H1 (cell line): ENCODE results near the gene TMPRSS9. TPM values are rescaled to one million over a fixed set of nuclear protein-coding genes. Genes with fewer than 3 reads are reported as not detected.

ENCODE experiments used
- CTCF ChIA-PET: fragments of 300-600 bp; sonication (Branson Sonifier 250); formaldehyde crosslinking; loops from one replicate; lab custom pipeline; 2021; ENCODE audit not compliant: partially characterized antibody; lab: Charles Lee
- POLR2A ChIA-PET: fragments of 300-600 bp; sonication (Branson Sonifier 250); formaldehyde crosslinking; loops from one replicate; lab custom pipeline; 2021; ENCODE audit warnings: inconsistent platforms; ENCODE audit not compliant: partially characterized antibody; lab: Charles Lee
- DNase-seq, 2 experiments: peaks; one replicate each; pipeline versions ENCODE4 v3.0.0 to v3.0.0-alpha.2; 2010 to 2022; ENCODE audit warnings: low spot score in 2 of 2, low read depth in 1 of 2, mixed read lengths in 1 of 2
- FAIRE-seq: peaks from 2 replicates; lab custom pipeline; 2011; peaks lifted over from hg19 to GRCh38; lab: Jason Lieb, UNC
- H2AFZ ChIP-seq: 2 replicates; pipeline ENCODE4 v1.8.1; 2012; ENCODE audit warnings: low read length, inconsistent platforms
- H2AK5ac ChIP-seq: 2 replicates; pipeline ENCODE4 v1.6.1; 2013; ENCODE audit warnings: low read depth, low read length
- H2BK120ac ChIP-seq: replicated peaks from 2 replicates; pipeline ENCODE3; 2013; ENCODE audit warnings: low read depth, low read length, inconsistent platforms
- H2BK12ac ChIP-seq: 2 replicates; pipeline ENCODE4 v1.6.1; 2013; ENCODE audit warnings: low read depth, low read length
- H2BK15ac ChIP-seq: 2 replicates; pipeline ENCODE4 v1.6.1; 2013; ENCODE audit warnings: low read length
- H2BK20ac ChIP-seq: 2 replicates; pipeline ENCODE4 v1.6.1; 2013; ENCODE audit warnings: low read length
- H2BK5ac ChIP-seq: 2 replicates; pipeline ENCODE4 v1.6.1; 2013; ENCODE audit warnings: low read depth, low read length
- H3K14ac ChIP-seq: 2 replicates; pipeline ENCODE4 v1.6.1; 2013; ENCODE audit warnings: inconsistent platforms; ENCODE audit not compliant: insufficient read length
- H3K18ac ChIP-seq: 2 replicates; pipeline ENCODE4 v1.6.1; 2013; ENCODE audit warnings: low read length; ENCODE audit errors: extremely low read depth
- H3K23ac ChIP-seq: 2 replicates; pipeline ENCODE4 v1.6.1; 2013; ENCODE audit warnings: inconsistent platforms; ENCODE audit not compliant: insufficient read length
- H3K23me2 ChIP-seq: 2 replicates; pipeline ENCODE4 v1.6.1; 2013; ENCODE audit warnings: low read depth, low read length
- H3K27ac ChIP-seq: 2 replicates; pipeline ENCODE4 v1.6.1; 2011; ENCODE audit warnings: low read depth, low read length, inconsistent platforms
- H3K27me3 ChIP-seq, 4 experiments: replicated peaks in 1 of 4; 1 replicate in 1 of 4; 2 replicates in 3 of 4; pipeline versions ENCODE4 v1.6.1 to v1.8.1; 2011 to 2013; ENCODE audit warnings: low read length in 3 of 4, mild to moderate bottlenecking in 3 of 4, inconsistent platforms in 2 of 4, mixed read lengths in 2 of 4, moderate library complexity in 1 of 4; ENCODE audit not compliant: control insufficient read depth in 3 of 4, insufficient read depth in 3 of 4; ENCODE audit errors: extremely low read depth in 1 of 4
- H3K36me3 ChIP-seq, 4 experiments: 2 replicates each; pipeline versions ENCODE4 v1.6.1 to v1.8.1; 2011 to 2013; ENCODE audit warnings: mild to moderate bottlenecking in 4 of 4, low read length in 3 of 4, moderate library complexity in 2 of 4, control low read depth in 1 of 4, inconsistent platforms in 1 of 4; ENCODE audit not compliant: insufficient read depth in 4 of 4, control insufficient read depth in 2 of 4
- H3K4ac ChIP-seq: replicated peaks from 2 replicates; pipeline ENCODE3; 2013; ENCODE audit warnings: low read length, low read depth, mixed read lengths, inconsistent platforms; ENCODE audit not compliant: insufficient read length
- H3K4me1 ChIP-seq, 4 experiments: replicated peaks in 1 of 4; 1 replicate in 1 of 4; 2 replicates in 3 of 4; pipeline versions ENCODE4 v1.6.1 to v1.8.1; 2011 to 2013; ENCODE audit warnings: low read length in 3 of 4, inconsistent platforms in 2 of 4, mixed read lengths in 1 of 4; ENCODE audit not compliant: insufficient read depth in 4 of 4, control insufficient read depth in 3 of 4
- H3K4me2 ChIP-seq, 2 experiments: 2 replicates each; pipeline versions ENCODE4 v1.6.1 to v1.8.1; 2011 to 2013; ENCODE audit warnings: low read depth in 2 of 2, low read length in 2 of 2, control low read depth in 1 of 2, inconsistent platforms in 1 of 2, mild to moderate bottlenecking in 1 of 2; ENCODE audit not compliant: insufficient read depth in 1 of 2
- H3K4me3 ChIP-seq, 4 experiments: fragments of 200-600, 300-600 bp in 1 of 4; sonication (generic), shearing (Covaris generic), sonication (Bioruptor Twin) in 1 of 4; 2 replicates each; pipeline versions ENCODE4 v1.5.1 to v1.8.1; 2011 to 2016; ENCODE audit warnings: low read length in 4 of 4, low read depth in 3 of 4, control low read depth in 2 of 4, inconsistent platforms in 2 of 4, mild to moderate bottlenecking in 2 of 4, mixed read lengths in 1 of 4, moderate library complexity in 1 of 4; ENCODE audit not compliant: insufficient read depth in 2 of 4; ENCODE audit errors: extremely low read depth in 1 of 4
- H3K56ac ChIP-seq: replicated peaks from 2 replicates; pipeline ENCODE3; 2013; ENCODE audit warnings: low read depth, mild to moderate bottlenecking, mixed read lengths, low read length, inconsistent platforms; ENCODE audit not compliant: insufficient read length
- H3K79me1 ChIP-seq: 2 replicates; pipeline ENCODE4 v1.6.1; 2013; ENCODE audit warnings: low read depth, low read length, control low read depth
- H3K79me2 ChIP-seq, 2 experiments: 2 replicates each; pipeline versions ENCODE4 v1.6.1 to v1.8.1; 2012 to 2013; ENCODE audit warnings: low read length in 2 of 2, mild to moderate bottlenecking in 2 of 2, inconsistent platforms in 1 of 2; ENCODE audit not compliant: insufficient read depth in 2 of 2, control insufficient read depth in 1 of 2
- H3K9ac ChIP-seq, 4 experiments: replicated peaks in 1 of 4; 1 replicate in 1 of 4; 2 replicates in 3 of 4; pipeline versions ENCODE4 v1.6.1 to v1.8.1; 2011 to 2013; ENCODE audit warnings: low read depth in 3 of 4, low read length in 3 of 4, control low read depth in 2 of 4, mild to moderate bottlenecking in 2 of 4, moderate library complexity in 2 of 4, inconsistent platforms in 1 of 4; ENCODE audit errors: extremely low read depth in 1 of 4
- H3K9me3 ChIP-seq, 2 experiments: 2 replicates each; pipeline versions ENCODE4 v1.6.1 to v1.8.1; 2012 to 2013; ENCODE audit warnings: mild to moderate bottlenecking in 2 of 2, moderate library complexity in 2 of 2, control low read depth in 1 of 2, inconsistent platforms in 1 of 2, low read depth in 1 of 2, low read length in 1 of 2, mixed read lengths in 1 of 2; ENCODE audit not compliant: insufficient read depth in 2 of 2
- H4K20me1 ChIP-seq, 2 experiments: replicated peaks in 1 of 2; 2 replicates each; pipeline versions ENCODE3 to v1.8.1; 2011 to 2013; ENCODE audit warnings: inconsistent platforms in 2 of 2, low read length in 2 of 2, mild to moderate bottlenecking in 1 of 2; ENCODE audit not compliant: insufficient read depth in 2 of 2, control insufficient read depth in 1 of 2
- H4K5ac ChIP-seq: 2 replicates; pipeline ENCODE4 v1.6.1; 2013; ENCODE audit warnings: low read length, low read depth, mixed read lengths, inconsistent platforms; ENCODE audit not compliant: insufficient read length
- H4K8ac ChIP-seq: 2 replicates; pipeline ENCODE4 v1.8.0; 2013; ENCODE audit warnings: mild to moderate bottlenecking, moderate library complexity, low read length, inconsistent platforms; ENCODE audit not compliant: insufficient read depth; ENCODE audit errors: extremely low read depth
- H4K91ac ChIP-seq: replicated peaks from 2 replicates; pipeline ENCODE3; 2013; ENCODE audit warnings: low read length, mixed read lengths, inconsistent platforms; ENCODE audit not compliant: insufficient read length
- CREB1 ChIP-seq: IDR thresholded peaks from 2 replicates; pipeline ENCODE4 v1.6.1; 2012; ENCODE audit warnings: inconsistent platforms
- CTBP2 ChIP-seq: IDR thresholded peaks from 2 replicates; pipeline ENCODE4 v1.7.0; 2011; ENCODE audit warnings: borderline replicate concordance, mild to moderate bottlenecking, moderate library complexity, mixed read lengths, low read length; ENCODE audit not compliant: insufficient read depth, insufficient read length
- EZH2 ChIP-seq: fragments of 200-600 bp; sonication (generic); IDR thresholded peaks from 2 replicates; pipeline ENCODE4 v1.7.1; 2012; ENCODE audit warnings: low read depth, mild to moderate bottlenecking, moderate library complexity, low read length, inconsistent platforms; ENCODE audit not compliant: severe bottlenecking
- NRF1 ChIP-seq: IDR thresholded peaks from 2 replicates; pipeline ENCODE4 v1.6.1; 2011; ENCODE audit warnings: mild to moderate bottlenecking, low read depth, low read length, improper control_type of control experiment
- SP1 ChIP-seq: IDR thresholded peaks from 2 replicates; pipeline ENCODE4 v1.6.1; 2011; ENCODE audit warnings: low read depth, low read length
- WGBS, 2 experiments: shearing (Covaris generic) in 1 of 2; methylation state at CpG; one replicate each; pipeline versions ENCODE4 v1.1.6 to v1.1.7; 2013 to 2015; ENCODE audit warnings: low lambda C conversion rate in 2 of 2, mixed read lengths in 2 of 2, inconsistent platforms in 1 of 2, low coverage in 1 of 2, missing lambda C conversion rate in 1 of 2; ENCODE audit not compliant: insufficient replicate concordance in 2 of 2, insufficient coverage in 1 of 2, insufficient read length in 1 of 2; ENCODE audit errors: extremely low coverage in 1 of 2, missing lambda C conversion rate in 1 of 2; 5-methylcytosine and 5-hydroxymethylcytosine counted together
- polyA plus RNA-seq, 7 experiments: library from polyadenylated mRNA; depleted of rRNA in 3 of 7; stranded (reverse) in 5 of 7; unstranded in 2 of 7; fragments of >200 nt in 5 of 7; fragments of 200-250 nt in 2 of 7; gene quantifications; 1 replicate in 5 of 7; 2 replicates in 1 of 7; 4 replicates in 1 of 7; pipeline versions ENCODE4 v1.2.1 to v1.2.3, GENCODE V29; 2011 to 2013; ENCODE audit warnings: missing spikeins in 2 of 7, mixed read lengths in 2 of 7
- total RNA-seq: library from RNA; stranded (reverse); fragmentation: NEBNext Ultra II Directional; extraction: Animal tissue kit (Norgen Biotek cat#: 25700); gene quantifications from 2 replicates; pipeline ENCODE4 v1.2.1, GENCODE V29; 2021

Gene TMPRSS9
- total and polyA plus RNA-seq, 2 of the 8 experiments (the other 6 are each of a cell fraction or from before 2014, with no cell fraction given), result 0.15 to 0.19 TPM

DNA sequence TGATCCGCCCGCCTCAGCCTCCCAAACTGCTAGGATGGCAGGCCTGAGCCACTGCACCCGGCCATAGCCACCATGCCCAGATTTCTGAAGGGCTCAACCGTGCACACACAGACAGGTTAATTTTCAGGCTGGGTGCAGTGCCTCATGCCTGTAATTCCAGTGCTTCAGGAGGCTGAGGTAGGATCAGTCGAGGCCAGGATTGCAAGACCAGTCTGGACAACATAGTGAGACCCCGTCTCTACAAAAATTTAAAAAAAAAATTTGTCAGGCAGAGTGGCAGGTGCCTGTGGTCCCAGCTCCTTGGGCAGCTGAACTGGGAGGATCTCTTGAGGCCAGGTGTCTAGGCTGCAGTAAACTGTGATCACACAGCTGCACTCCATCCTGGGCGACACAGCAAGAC lies 59.7 kb downstream of the TMPRSS9 start:
- H2BK120ac ChIP-seq, result no peak overlapping the region
- DNase-seq (no peak), FAIRE-seq (no peak)
- H3K23me2 ChIP-seq, result no peaks in the 10 kb centered on the region; the same call in 1 of the 2 replicates
- no peak overlapping the region for H2BK5ac ChIP-seq
- H2AK5ac ChIP-seq, result no peak overlapping the region
- no peak overlapping the region for H2BK20ac ChIP-seq
- no peaks in the 10 kb centered on the region for H3K79me2 ChIP-seq
- no peak overlapping the region for H2BK15ac ChIP-seq
- ChIA-PET POLR2A (interaction anchor here (0.7 to 5.4 kb wide), 4 partner anchors 8 to 147 kb away, joined by 3 to 32 read pairs (median 4); no protein-coding TSS in a partner anchor), CTCF (interaction anchor here (1.0 kb wide), 1 partner anchor 16 kb away, joined by 3 read pairs; no protein-coding TSS in a partner anchor)
- no peak overlapping the region for H3K23ac ChIP-seq
- H3K27me3 ChIP-seq, result no peaks in the 10 kb centered on the region
- H3K4me2 ChIP-seq, result no peak overlapping the region
- no peak overlapping the region for H4K5ac ChIP-seq
- H3K9me3 ChIP-seq, result no peaks in the 10 kb centered on the region
- H3K4me1 ChIP-seq, result peaks cover 0 to 4% (median 0%) of the 10 kb centered on the region in 4 experiments; a peak in 2 of 7 replicates
- no peak overlapping the region for H3K27ac ChIP-seq
- no peak overlapping the region for H4K91ac ChIP-seq
- no peak overlapping the region for H3K18ac ChIP-seq
- peaks cover 0 to 4% of the 10 kb centered on the region in 2 experiments for H4K20me1 ChIP-seq
- H3K9ac ChIP-seq, result no peak overlapping the region
- H3K14ac ChIP-seq, result no peak overlapping the region
- peaks cover 0 to 4% (median 0%) of the 10 kb centered on the region in 4 experiments; a peak in 3 of 8 replicates for H3K36me3 ChIP-seq
- no peaks in the 10 kb centered on the region; the same call in 1 of the 2 replicates for H3K79me1 ChIP-seq
- H3K56ac ChIP-seq, result no peak overlapping the region
- TF ChIP-seq CREB1 (no peak), EZH2 (no peak), NRF1 (no peak), SP1 (no peak), CTBP2 (no peak)
- H2BK12ac ChIP-seq, result no peak overlapping the region
- no peak overlapping the region for H2AFZ ChIP-seq
- no peak overlapping the region for H4K8ac ChIP-seq
- H3K4me3 ChIP-seq, result no peak overlapping the region
- no peak overlapping the region for H3K4ac ChIP-seq
- WGBS, 2 experiments, result 97% methylated on average over 7 of the region's 7 CpGs; no CpG with 5 or more reads in 1 of the 2 experiments
